GM12874 (cell line): ENCODE measurements around the gene TNIP2.

ENCODE experiments used
- CTCF ChIP-seq: IDR thresholded peaks from 2 replicates; pipeline ENCODE4 v1.5.1; 2011; ENCODE audit warnings: low read depth, mild to moderate bottlenecking, control low read depth, low read length, moderate library complexity; ENCODE audit not compliant: insufficient read depth

The TNIP2 gene

GRCh38 chr4:2755821-2756690, at the start of gene TNIP2:
Gene TNIP2 (minus strand): TSS chr4:2756336. CDS start chr4:2756289, 47 bp downstream.
- peak; percentile 23; the same call in 1 of the 2 replicates for TF ChIP-seq CTCF

- TF ChIP-seq CTCF = no peak
Observed at GRCh38 chr4:2804973-2805501, 48.9 kb upstream of the TNIP2 start.

- TF ChIP-seq CTCF = no peak
Observed at GRCh38 chr4:2804449-2804972, 48.4 kb upstream of the TNIP2 start.

GRCh38 chr4:2803624-2804448, 47.7 kb upstream of the TNIP2 start:
- no peak for TF ChIP-seq CTCF

GRCh38 chr4:2802618-2803531, 46.7 kb upstream of the TNIP2 start:
- no peak for TF ChIP-seq CTCF

- no peak for TF ChIP-seq CTCF
Observed at GRCh38 chr4:2800691-2801596, 44.8 kb upstream of the TNIP2 start.
